ENCODE measurements around the gene FSD2.

Gene FSD2, protein sequence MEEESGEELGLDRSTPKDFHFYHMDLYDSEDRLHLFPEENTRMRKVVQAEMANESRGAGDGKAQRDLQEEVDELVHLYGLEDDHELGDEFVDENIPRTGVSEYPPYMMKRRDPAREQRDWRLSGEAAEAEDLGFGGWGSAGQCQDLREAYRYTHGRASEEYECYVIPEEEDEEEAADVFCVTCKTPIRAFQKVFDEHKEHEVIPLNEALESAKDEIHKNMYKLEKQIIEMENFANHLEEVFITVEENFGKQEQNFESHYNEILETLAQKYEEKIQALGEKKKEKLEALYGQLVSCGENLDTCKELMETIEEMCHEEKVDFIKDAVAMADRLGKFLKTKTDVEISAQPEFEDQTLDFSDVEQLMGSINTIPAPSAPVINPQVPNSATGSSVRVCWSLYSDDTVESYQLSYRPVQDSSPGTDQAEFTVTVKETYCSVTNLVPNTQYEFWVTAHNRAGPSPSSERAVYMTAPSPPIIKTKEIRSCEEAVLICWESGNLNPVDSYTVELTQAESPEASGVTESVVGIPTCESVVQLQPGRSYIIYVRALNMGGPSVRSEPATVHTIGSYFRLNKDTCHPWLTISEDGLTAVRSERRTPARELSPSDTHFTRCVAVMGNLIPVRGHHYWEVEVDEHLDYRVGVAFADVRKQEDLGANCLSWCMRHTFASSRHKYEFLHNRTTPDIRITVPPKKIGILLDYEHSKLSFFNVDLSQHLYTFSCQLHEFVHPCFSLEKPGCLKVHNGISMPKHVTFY

DNA sequence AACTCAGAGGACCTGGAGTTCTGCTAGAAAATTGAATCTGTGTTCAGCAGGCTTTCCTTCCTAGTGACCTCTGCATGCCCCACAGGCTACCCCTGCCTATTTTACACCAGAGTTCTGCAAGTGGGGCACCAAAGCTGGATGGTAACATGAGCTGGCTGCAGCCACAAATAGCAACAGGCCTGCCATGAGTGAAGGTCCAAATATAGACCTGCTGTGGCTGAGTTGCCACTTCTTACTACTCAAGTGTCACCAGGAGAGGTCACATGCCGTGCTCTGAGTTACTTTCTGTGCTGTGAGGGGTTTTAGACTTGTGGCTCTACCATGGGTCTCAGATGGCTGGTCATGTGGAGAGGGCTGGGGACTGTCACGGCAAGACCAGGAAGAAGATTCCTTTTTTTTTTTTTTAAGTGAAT lies at the start of gene FSD2:
FSD2 (minus strand) TSS at position 76 of the 413 bp plus-strand sequence. CDS start 18,679 bp downstream, outside the sequence.
- DNase-seq = no peak

DNA sequence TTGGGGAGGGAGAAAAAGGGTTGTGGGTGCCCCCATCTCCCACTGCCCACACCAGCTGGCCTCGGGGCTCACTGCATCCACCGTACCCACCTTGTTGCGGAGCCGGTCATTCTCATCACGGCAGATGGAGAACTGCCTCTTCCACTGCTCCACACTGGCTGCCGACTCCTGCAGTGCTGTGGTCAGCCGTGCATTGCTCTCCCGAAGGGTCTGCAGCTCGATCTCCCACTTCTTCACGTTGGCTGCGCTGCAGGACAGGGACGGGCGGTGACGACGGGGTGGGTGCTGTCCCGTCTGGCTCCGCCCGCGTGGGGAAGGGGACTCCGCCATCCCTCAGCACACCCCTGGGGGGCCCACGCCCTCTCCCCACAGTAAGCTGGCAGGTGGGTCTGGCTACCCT lies 48.7 kb upstream of the FSD2 start:
- no peak for DNase-seq

DNA sequence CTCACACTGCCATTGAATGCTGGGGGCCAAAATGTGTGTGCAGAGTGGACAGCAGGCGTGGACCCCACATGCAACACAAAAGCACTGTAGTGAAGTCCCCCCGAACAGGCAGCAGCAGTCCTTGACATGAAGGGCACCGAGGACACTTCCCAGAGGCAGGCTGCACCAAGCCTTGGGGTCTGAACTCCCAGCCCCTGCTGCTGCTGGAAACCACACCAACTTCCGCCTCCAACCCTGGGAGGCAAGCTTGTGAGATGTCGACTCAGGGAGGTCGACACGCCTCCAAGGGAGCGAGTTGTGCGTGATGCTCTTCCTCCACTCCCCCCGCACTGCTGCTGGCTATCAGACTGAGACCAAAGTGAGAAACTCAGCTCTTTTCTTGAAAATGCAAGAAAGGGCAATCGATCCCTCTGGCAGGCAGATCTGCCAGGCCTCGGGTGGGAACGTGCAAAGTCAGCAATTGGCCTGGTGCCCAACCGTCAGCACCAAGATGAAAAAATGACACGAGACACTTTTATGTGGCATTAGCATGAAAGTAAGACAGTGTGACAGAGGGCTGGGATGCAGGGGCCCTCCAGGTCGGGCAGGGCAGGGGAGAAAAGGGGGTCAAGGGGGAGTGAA lies 47.2 kb upstream of the FSD2 start:
- no peak for DNase-seq

DNA sequence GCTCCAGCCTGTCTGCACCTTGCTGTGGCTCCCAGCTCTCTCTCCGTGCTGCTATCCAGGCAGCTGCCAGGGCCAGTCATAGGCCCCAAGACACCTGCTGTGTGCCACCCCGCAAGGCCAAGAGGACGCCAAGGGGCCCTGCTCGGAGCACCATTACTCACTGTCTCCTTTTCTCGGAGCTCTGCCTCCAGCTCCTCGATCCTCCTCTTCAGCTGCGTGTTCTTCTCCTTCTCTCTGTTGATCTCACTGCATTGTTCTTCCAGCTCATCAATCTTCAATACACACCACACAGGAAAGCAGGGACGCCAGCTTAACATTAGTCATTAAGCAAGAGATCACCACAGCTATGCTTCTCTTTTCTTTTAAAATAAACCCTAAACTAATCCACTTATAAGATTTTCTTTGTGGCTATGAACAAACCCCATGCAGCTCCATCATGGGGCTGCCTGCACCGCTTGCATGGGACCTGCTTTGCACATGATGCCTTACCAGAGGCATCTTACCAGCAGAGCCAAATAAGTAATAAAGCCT lies 46.2 kb upstream of the FSD2 start:
- DNase-seq = no peak

DNA sequence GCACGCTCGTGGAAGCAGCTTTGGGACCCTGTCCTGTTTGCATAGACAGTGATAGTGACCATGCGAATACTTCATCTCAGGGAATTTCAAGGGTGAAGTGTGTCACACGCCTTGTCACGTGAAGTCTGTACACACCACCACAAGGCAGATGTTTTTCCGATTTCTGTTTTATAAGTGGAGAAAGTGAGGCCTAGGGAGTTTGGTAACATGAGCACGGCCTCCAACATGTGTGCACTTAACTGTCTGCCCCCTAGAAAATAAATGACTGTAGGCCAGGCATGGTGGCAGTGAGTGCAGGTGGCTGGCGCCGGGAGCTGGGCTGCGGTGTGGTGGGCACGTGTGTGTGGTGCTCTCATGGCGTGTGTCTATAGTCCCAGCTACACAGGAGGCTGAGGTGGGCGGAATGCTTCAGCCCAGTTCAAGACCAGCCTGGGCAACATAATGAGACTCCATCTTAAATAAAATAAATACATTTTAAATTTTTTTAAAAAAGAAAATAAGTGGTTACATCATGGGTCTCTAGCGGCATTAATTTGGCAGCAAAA lies 45.5 kb upstream of the FSD2 start:
- DNase-seq = no peak

DNA sequence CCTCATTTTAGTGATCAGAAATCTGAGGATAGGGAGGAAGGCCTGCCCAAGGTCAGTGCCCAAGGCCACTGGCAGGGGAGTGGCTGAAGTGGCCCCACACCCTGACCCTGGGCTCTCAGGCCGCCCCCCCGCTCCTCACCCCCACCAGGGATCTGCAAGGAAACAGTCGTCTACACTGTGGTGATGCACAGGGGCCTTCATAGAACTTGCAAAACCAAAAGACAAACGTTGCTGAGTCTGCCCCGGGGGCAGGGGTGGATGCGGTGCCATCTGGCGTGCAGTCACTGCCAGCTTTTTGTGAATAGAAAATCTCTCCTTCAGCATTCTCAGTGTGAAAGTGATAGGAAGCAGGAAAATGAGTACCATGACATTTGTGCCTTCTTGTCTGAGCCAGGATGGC lies 44.9 kb upstream of the FSD2 start:
- no peak for DNase-seq

DNA sequence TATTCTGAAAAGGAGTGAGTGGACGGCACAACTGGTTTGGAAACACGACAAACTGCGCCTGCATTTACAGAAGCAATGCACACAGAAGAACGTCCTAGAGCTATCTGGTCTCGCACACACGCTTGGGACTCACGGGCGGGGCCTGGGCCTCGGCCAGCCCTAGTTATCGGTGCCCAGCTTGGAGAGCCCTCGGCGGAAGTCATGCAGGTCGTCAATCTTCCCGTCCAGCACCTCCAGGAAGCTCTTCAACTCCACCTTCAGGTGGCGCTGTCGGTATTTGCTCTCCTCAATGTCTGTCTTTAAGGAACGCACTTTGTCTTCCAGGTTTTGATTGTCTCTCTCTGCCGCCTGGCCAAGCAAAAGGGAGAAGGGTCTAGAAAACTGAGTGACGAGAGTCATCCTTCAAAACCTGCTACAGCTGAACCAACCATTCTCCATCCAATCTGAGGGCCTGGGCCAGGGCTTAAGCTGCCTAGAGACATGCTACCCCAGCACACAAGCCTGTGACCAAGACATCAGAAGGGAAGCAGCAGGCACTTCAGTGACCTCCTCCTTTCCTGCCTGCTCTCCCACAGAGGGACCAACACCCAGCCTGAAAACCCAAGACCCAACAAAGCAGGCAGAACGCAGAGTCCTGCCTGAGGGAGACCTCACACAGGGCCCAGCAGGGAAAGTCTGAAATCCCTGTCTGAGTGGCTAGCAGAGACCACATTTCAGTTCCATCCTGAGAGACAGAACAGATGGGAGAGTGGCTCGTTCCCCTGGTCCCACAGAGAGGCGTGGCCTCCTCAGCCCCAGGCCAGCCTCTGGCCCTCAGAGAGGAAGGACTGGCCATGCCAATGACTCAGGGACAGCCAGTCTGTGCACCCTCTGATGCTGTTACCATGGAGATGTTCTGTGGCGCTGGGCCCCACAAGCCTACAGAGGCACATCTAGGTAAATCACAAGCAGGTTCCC lies 44.0 kb upstream of the FSD2 start:
- no peak for DNase-seq

DNA sequence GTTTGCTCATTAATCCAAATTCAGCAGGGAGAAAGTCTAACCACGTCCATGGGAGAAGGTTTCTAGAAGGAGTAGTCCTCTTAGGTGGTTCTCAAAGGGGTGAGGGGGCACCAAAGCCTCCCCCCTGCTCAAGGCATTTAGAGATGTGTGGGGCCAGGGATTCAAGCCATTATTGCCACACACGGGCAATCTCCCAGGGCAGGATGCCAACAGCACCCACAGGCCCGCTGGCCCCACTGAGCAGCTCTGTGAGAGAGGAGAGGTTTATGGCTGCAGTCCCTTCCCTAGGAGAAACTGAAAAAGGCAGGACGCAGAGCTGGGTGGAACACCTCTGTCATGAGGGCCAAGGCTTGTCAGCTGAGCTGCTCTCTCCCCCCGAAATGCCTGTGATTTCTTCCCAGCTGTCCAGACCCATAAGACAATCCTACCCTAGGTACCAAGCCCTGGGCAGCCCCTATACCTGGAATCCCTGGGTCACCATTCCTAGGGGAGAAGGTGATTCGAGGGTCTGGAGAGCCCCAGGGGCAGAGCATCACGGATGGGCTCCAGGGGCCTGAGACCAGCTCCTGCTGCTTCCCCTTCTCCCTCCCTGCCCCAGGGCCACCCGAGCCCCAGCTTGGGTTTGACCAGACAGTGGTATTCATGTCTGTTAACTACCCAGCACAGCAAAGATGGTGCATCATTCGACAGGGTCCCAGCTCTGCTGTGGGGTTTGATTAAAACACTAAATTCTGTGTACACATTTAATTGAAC lies 42.5 kb upstream of the FSD2 start:
- no peak for DNase-seq

DNA sequence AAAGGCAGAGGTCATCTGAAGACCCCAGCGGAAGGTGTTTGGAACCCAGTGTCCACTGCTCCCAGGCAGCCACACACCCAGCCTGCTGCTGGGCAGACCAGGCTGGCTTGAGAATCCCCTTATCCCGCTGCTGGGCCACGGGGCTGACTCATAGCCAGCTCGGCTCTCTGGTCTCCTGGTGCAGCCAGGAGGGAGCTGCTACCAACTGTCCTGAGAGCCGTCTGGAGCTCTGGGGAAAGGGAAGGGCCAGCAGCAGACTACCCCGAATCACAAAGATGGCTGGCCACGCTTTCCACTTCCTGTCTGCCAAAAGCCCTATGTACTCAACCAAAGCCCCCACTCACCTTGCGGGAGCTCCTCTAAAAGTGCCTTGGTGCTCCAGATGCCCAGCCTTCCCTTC lies 41.8 kb upstream of the FSD2 start:
- no peak for DNase-seq

DNA sequence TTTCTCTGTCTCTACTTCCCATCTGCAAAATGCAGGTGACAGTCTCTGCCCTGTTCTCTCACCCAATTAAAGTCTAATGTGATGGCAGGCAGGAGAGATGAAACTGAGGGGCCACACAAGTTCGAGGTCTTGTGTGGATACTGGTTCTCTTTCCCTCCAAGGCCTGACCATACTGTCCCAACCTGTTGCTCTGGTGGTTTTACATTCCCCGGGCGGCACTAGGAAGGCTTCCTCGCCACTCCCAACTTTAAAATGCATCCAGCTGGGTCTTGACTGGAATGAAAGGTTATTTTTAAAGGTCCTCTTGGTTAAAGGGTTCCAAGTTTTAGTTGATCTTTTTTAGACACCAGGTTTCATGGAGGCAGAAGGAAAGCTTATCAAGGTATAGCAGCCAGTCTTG lies 40.8 kb upstream of the FSD2 start:
- no peak for DNase-seq

DNA sequence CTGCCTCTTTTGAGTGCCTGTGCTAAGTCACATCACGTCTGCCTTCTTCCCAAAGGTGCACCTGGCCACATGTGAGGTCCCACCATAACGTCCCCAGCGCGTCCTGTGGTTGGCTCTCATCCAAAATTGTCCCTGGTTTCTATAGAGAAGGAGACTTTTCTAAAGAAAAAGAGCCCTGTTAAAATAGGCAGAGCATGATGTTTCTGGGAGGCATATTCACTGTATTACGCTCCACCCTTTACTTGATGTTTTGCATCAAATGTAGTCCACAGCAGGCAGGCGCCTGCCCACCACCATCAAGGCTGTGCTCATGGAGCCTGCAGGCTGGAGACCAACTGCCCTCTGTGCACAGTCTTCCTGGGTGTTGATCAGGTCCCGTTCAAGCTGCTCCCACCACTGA lies 39.8 kb upstream of the FSD2 start:
- no peak for DNase-seq

DNA sequence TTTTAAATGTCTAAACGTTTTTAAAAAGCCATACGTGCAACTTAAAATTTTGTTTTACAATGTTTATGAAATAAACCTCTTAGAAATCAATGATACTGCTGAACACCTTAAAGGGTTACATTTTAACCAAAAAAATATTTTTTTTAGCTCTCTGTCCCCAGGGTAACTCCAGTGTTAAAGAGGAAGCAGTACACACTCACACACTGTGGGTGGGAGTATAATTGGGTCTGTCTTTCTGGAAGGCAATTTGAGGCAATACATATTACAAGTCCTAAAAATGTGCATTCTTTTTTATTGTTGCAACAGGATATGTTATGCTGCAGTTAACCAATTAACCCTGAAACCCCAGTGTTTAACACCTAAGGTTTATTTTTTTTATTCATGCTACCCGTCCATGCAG lies 37.7 kb upstream of the FSD2 start:
- DNase-seq = no peak

DNA sequence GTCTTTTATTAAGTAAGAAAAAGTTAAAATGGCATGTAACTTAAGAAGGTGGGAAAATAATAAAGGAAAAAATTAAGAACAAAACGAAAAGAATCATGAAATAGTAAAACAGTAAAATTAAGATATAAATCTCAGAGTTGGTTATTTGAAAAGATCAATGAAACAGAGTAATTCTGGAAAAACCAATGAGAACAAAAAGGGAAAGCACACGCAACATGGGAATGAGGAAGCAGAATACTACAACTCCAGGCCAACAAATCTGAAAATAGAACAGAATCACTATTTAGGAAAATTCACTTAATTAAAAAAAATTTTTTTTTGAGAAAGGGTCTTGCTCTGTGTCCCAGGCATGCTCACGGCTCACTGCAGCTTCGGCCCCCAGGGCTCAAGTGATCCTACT lies 34.3 kb upstream of the FSD2 start:
- no peak for DNase-seq

DNA sequence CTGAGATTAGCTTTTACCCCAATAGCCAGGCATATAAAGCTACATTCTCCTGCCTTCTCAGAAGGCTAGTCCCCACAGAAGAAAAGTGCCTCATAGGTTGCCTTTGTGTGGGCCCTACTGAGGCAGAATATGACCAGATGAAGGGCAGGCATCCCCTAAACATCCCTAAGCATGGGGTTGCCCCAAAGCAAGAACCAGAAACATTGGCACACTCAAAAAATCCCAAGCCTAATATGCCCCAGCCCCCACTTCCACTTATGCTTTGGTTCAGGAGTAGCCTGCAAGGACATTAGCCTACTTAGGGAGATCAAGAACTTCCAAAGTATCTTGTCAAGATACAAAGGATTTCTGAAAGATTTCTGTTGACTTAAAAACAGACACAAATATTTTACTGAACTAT lies 33.3 kb upstream of the FSD2 start:
- no peak for DNase-seq

DNA sequence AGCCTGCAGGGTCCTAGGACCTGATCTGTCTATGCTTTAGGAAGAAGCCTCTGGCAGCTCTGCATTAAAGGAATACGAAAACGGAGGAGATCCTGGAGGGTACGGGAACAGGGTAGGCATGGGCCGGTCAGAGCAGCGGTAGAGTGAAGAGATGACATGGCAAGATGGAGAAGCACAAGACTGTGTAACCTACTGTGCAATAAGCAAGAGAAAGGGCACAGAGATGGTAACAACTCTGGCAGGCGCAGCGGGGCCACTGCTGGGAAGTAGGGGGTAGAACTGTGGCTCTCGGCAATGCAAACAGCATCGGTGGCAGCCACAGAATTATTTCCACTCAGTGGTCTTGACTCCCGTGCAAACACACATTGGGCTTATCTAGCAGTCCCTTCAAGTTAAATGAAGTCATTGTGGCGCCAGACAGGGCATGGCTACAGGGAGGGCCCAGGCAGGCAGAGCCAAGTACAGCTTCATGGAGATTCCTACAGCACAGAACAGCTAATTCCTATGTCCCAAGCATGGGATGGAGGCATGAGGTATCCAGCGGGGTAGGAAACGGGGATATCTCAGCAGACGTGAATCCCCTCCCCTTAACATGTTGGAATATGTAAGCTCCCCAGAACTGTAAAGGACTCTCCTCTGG lies 32.3 kb upstream of the FSD2 start:
- no peak for DNase-seq

DNA sequence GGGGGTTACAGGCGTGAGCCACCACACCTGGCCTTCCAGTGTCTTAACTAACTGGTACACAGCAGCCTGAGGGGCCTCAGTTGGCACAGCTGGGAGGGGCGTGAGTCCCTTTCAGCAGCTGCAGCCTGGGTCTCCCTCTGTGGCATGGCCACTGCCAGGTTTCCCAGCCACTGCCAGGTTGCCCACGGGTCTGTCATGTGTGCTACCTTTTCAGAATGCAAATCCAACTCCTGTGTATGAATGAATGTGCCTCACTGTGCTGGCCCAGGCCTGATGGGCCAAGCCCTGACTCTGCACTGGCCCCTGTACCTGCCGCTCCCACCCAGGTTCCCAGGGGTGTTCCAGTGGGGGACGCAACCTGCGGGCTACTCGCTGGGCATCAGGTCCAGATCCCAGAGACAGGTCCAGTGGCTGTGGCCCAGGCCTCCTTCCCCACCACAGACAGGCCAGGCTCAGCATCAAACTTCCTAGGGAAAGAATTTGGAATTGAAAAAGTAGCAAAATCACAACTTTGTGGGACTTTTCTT lies 29.6 kb upstream of the FSD2 start:
- no peak for DNase-seq

DNA sequence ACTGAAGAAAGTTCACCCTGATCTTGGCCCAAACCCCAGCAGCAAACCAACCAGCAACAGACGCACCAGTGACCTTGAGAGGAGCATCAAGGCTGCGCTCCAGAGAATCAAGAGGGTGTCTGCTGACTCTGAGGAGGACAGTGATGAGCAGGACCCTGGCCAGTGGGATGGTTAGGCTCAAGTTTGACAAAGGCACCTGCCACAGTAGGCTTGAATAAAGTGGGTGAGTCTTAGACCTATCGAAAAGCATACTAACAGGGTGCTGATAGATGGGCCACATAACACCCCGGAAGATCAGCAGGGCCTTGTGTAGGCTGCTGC lies 27.5 kb upstream of the FSD2 start:
- no peak for DNase-seq

DNA sequence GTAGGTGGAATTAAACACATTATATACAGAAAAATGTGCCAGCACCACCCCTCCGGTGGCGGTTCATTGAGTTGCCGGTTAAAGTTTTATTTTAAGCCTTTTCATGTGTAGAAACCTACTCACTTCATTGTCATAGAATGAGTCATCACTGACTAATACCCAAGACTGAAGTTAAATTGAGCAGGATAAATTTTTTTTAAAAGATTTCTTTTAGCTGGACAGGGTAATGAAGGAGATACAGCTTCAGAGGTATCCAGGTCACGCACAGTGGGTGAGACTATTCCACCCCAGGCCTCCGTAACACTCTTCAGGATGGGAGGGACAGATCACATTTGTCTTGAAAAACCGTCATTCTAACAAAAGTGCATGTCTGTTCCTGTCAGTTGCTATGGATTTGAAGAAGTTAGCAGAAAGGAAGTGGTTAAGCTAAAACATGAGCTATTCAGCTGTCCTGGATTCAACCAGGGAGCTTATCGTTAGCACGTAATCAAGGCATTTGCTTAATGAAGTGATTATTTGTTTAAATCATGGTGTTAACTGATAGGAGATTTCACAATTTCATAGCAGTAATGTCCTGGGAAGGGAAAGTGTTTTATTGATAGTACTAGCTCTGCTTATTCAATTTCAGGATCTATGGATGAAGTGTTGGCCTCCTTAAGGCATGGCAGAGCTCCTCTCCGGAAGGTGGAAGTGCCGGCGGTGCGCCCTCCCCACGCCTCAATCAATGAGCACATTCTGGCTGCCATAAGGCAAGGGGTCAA lies 26.9 kb upstream of the FSD2 start:
- no peak for DNase-seq

DNA sequence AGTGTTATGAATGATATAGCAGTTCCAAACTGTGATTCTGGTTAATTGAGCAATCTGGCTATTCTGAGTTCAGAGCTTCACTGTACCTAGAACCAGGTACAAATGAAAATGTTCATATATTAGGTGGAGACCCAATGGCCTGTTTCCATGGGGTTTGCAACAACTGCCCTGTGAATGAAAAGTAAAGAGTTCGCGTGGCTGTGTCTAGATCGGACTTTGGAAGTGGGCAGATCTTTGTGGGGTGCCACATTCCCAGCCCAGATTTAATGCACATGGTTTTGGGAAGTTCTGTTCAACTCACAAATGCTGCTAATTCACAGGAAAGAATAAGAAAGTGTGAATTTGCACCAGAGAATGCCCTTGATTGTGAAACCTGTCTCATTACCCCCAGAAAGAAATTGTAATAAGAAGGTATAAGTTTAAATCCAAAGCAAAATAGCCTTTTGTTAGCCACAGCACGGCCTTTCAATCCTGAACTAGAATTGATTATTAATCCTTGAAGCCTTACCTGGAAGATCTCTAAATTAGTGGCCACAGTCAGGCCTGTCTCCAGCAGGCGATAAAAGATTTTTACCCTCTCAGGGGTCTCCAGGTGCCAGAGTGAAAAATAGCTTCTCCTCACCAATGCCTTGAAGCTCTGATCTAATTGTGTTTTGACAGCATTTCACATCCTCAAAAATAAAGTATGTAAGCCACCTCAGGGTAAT lies 26.2 kb upstream of the FSD2 start:
- no peak for DNase-seq
